ENCODE data around the gene AGPAT3.

The AGPAT3 gene

GRCh38 chr21:43988016-43988415 lies 123.0 kb downstream of the AGPAT3 start:
- DNase-seq (ENCODE audit: insufficient read length, low spot score) = no peak
- FAIRE-seq = peak; percentile 63

- DNase-seq (ENCODE audit: insufficient read length, low spot score) (no peak), FAIRE-seq (no peak)
Observed at GRCh38 chr21:43988506-43989230, 123.6 kb downstream of the AGPAT3 start.

GRCh38 chr21:43989401-43989800 lies 124.4 kb downstream of the AGPAT3 start:
- FAIRE-seq (no peak), DNase-seq (ENCODE audit: insufficient read length, low spot score) (no peak)

GRCh38 chr21:43991447-43991991 lies 126.5 kb downstream of the AGPAT3 start:
- DNase-seq (ENCODE audit: insufficient read length, low spot score) (no peak), FAIRE-seq (no peak)

GRCh38 chr21:43992121-43992520 lies 127.1 kb downstream of the AGPAT3 start:
- no peak for DNase-seq (ENCODE audit: insufficient read length, low spot score)
- no peak for FAIRE-seq

GRCh38 chr21:43993420-43993934 lies 128.5 kb downstream of the AGPAT3 start:
- FAIRE-seq = no peak
- DNase-seq (ENCODE audit: insufficient read length, low spot score) = no peak

GRCh38 chr21:43994085-43994484 lies 129.1 kb downstream of the AGPAT3 start:
- FAIRE-seq (no peak), DNase-seq (ENCODE audit: insufficient read length, low spot score) (no peak)

- no peak for FAIRE-seq
- no peak for DNase-seq (ENCODE audit: insufficient read length, low spot score)
Observed at GRCh38 chr21:43994646-43995045, 129.6 kb downstream of the AGPAT3 start.

GRCh38 chr21:43995521-43996105 lies 130.6 kb downstream of the AGPAT3 start:
- no peak for DNase-seq (ENCODE audit: insufficient read length, low spot score)

GRCh38 chr21:43997766-43998742 lies 133.0 kb downstream of the AGPAT3 start:
- DNase-seq (ENCODE audit: insufficient read length, low spot score) = no peak
- FAIRE-seq = no peak

More at GRCh38 chr21:43995521-43996105, 130.6 kb downstream of the AGPAT3 start:
- FAIRE-seq = no peak

GRCh38 chr21:44000360-44000759 lies 135.3 kb downstream of the AGPAT3 start:
- FAIRE-seq (no peak), DNase-seq (ENCODE audit: insufficient read length, low spot score) (no peak)

- FAIRE-seq (no peak), DNase-seq (ENCODE audit: insufficient read length, low spot score) (no peak)
Observed at GRCh38 chr21:44002511-44002910, 137.5 kb downstream of the AGPAT3 start.

- DNase-seq (ENCODE audit: insufficient read length, low spot score) = no peak
- FAIRE-seq = no peak
Observed at GRCh38 chr21:44003307-44003966, 138.4 kb downstream of the AGPAT3 start.

GRCh38 chr21:44005071-44005470 lies 140.0 kb downstream of the AGPAT3 start:
- no peak for DNase-seq (ENCODE audit: insufficient read length, low spot score)
- no peak for FAIRE-seq

- FAIRE-seq (no peak), DNase-seq (ENCODE audit: insufficient read length, low spot score) (no peak)
Observed at GRCh38 chr21:44005593-44005992, 140.6 kb downstream of the AGPAT3 start.

- no peak for FAIRE-seq
Observed at GRCh38 chr21:44006017-44006619, 141.1 kb downstream of the AGPAT3 start.

GRCh38 chr21:44006656-44007055 lies 141.6 kb downstream of the AGPAT3 start:
- no peak for FAIRE-seq

More at GRCh38 chr21:44006017-44006619, 141.1 kb downstream of the AGPAT3 start:
- peak; percentile 63 for DNase-seq (ENCODE audit: insufficient read length, low spot score)

GRCh38 chr21:44010429-44010828 lies 145.4 kb downstream of the AGPAT3 start:
- FAIRE-seq (no peak), DNase-seq (ENCODE audit: insufficient read length, low spot score) (no peak)

More at GRCh38 chr21:44006656-44007055, 141.6 kb downstream of the AGPAT3 start:
- no peak for DNase-seq (ENCODE audit: insufficient read length, low spot score)

- DNase-seq (ENCODE audit: insufficient read length, low spot score) (no peak), FAIRE-seq (no peak)
Observed at GRCh38 chr21:44011123-44011522, 146.1 kb downstream of the AGPAT3 start.

Data from HTR-8/SVneo (cell line).